Pancreas (tissue), 10 donors: ENCODE measurements around the gene PRDM5. TPM values are rescaled to one million over a fixed set of nuclear protein-coding genes. Genes with fewer than 3 reads are reported as not detected.

ENCODE experiments used
- ATAC-seq, 4 donors: fragments of 200-7000 bp; cut with Tn5 transposase; one replicate each; pipeline versions ENCODE4 v1.8.0 to v1.9.1; 2020; ENCODE audit warnings: mild to moderate bottlenecking in 4 of 4, moderate library complexity in 4 of 4
- DNase-seq, 6 donors: peaks; one replicate each; pipeline ENCODE4 v3.0.0-alpha.2; 2020
- FAIRE-seq: peaks from 2 replicates; lab custom pipeline; 2012; peaks lifted over from hg19 to GRCh38; lab: Jason Lieb, UNC
- H3K27ac ChIP-seq, 4 donors: fragments of 200-600 bp; sonication (generic); 1 replicate in 3 of 4; 2 replicates in 1 of 4; pipeline versions ENCODE4 v1.5.0 to v1.8.0; 2020
- H3K27me3 ChIP-seq, 4 donors: fragments of 200-600 bp; one replicate each; pipeline ENCODE4 v1.8.0; 2021
- H3K36me3 ChIP-seq, 3 donors: fragments of 200-600 bp; sonication (generic) in 1 of 3; one replicate each; pipeline versions ENCODE4 v1.5.0 to v1.8.0; 2020 to 2021
- H3K4me1 ChIP-seq, 3 donors: fragments of 200-600 bp; one replicate each; pipeline ENCODE4 v1.8.0; 2021
- H3K4me3 ChIP-seq, 4 donors: fragments of 200-600 bp; sonication (generic) in 2 of 4; one replicate each; pipeline versions ENCODE4 v1.5.0 to v1.8.0; 2020 to 2021
- H3K9me3 ChIP-seq, 4 donors: fragments of 200-600 bp; one replicate each; pipeline ENCODE4 v1.8.0; 2021
- CTCF ChIP-seq, 4 donors: fragments of 200-600 bp; sonication (generic) in 3 of 4; IDR thresholded peaks; one replicate each; pipeline versions ENCODE4 v1.5.0 to v1.8.0; 2021; ENCODE audit warnings: antibody characterized with exemption in 4 of 4
- WGBS, 2 donors: extraction: QIAGEN DNeasy Blood & Tissue Kit; methylation state at CpG; one replicate each; pipeline ENCODE4 v1.1.7; 2013; 5-methylcytosine and 5-hydroxymethylcytosine counted together
- intact Hi-C, 3 donors: fragments of 100-400 bp; cut with DNase I; formaldehyde crosslinking; loops; one replicate each; pipeline versions ENCODE4 v1.11.1 to v1.14.2; 2022
- polyA plus RNA-seq, 2 donors: library from polyadenylated mRNA; stranded (reverse); fragments of 200-250 nt; gene quantifications; one replicate each; pipeline ENCODE4 v1.2.3, GENCODE V29; 2013
- total RNA-seq, 6 donors: library from RNA; stranded (reverse); fragmentation: NEBNext Ultra II Directional in 4 of 6; extraction: Animal tissue kit (Norgen Biotek cat#: 25700) in 4 of 6; gene quantifications; one replicate each; pipeline versions ENCODE4 v1.2.1 to v1.2.4, GENCODE V29; 2021 to 2023
- donor health status: healthy with polysubstance abuse.
- donor health status: DM: no; HTN: no; CAD: no; lungs with moderate emphysema.
- donor health status: DM: no; HTN: no; CAD: no.
- donor health status: control.
- donor health status: control.
- donor health status: Bipolar disorder and iron deficiency.
- donor health status: DM: yes; HTN: yes; CAD: no.
- donor health status: DM: no; HTN: no; CAD: no.
- donor health status: DM: no; HTN: no; CAD: no.
- donor health status: DM: yes; HTN: yes; CAD: no.

PRDM5 gene
- total and polyA plus RNA-seq, 8 donors = 2.7 to 13.2 (median 9.5) TPM

- 69 to 73% methylated on average over 1 of the region's 1 CpG for WGBS, 2 donors
- no peaks in the 10 kb centered on the region for H3K27me3 ChIP-seq
- H3K4me3 ChIP-seq = no peak overlapping the region
- FAIRE-seq (no peak), ATAC-seq (no peak), DNase-seq (no peak)
- H3K9me3 ChIP-seq = no peaks in the 10 kb centered on the region
- no peaks in the 10 kb centered on the region for H3K36me3 ChIP-seq
- no peaks in the 10 kb centered on the region for H3K4me1 ChIP-seq
- intact Hi-C loops = no loop called here
- no peak overlapping the region for H3K27ac ChIP-seq
- no peak for TF ChIP-seq CTCF (IDR thresholded peaks at IDR 0.05)
Observed at GRCh38 chr4:120901731-120902130, 20.8 kb downstream of the PRDM5 start.

DNA sequence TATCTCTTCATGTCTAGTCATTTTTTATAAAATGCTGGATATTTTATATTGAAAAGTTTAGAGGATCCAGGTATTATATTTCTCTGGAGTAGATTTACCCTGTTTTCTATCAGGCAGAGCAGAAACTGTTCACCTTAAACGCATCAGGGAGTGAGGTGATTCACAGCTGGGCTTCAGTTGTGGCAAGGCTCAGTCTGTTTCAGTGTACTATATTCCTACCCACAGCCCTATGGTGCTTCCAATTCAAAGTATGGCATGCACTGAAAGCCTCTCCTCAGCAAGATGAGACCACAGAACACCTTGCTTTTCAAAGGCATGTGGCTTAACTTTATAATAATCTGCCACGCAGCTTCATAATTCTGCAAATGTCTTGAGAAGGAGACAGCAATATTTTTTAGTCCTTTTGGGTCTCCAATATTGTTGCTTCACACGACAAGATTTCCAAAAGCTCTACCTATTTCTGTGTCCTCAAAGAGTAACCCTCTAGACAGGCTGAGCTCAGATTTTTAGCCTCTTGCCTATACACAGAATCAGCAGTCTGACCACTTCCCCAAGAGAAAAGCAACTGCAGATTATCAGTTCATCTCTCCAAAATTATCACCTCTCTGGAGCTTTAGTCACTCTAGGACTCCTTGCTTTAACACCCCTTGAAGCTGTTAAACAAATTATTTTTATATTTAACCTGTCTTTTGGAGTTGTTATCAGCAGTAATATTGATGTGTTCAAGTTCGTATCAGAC, 24.4 kb downstream of the PRDM5 start:
- no peak for DNase-seq
- H3K27ac ChIP-seq = no peak overlapping the region
- ATAC-seq = no peak
- intact Hi-C loops = no loop called here
- 93 to 95% methylated on average over 4 of the region's 4 CpGs for WGBS, 2 donors
- H3K4me1 ChIP-seq = no peaks in the 10 kb centered on the region
- H3K9me3 ChIP-seq = no peaks in the 10 kb centered on the region
- no peaks in the 10 kb centered on the region for H3K36me3 ChIP-seq
- no peak overlapping the region for H3K4me3 ChIP-seq
- no peak for FAIRE-seq
- TF ChIP-seq CTCF (IDR thresholded peaks at IDR 0.05) = no peak
- H3K27me3 ChIP-seq = no peaks in the 10 kb centered on the region

- H3K27ac ChIP-seq = no peak overlapping the region
- no peaks in the 10 kb centered on the region for H3K27me3 ChIP-seq
- TF ChIP-seq CTCF (IDR thresholded peaks at IDR 0.05) = no peak
- intact Hi-C loops = no loop called here
- WGBS, 2 donors = 91 to 96% methylated on average over 2 of the region's 2 CpGs
- H3K4me3 ChIP-seq = no peak overlapping the region
- FAIRE-seq (no peak), ATAC-seq (no peak), DNase-seq (no peak)
- no peaks in the 10 kb centered on the region for H3K9me3 ChIP-seq
- H3K36me3 ChIP-seq = no peaks in the 10 kb centered on the region
- H3K4me1 ChIP-seq = no peaks in the 10 kb centered on the region
Observed at GRCh38 chr4:120895554-120895953, 27.0 kb downstream of the PRDM5 start.

DNA sequence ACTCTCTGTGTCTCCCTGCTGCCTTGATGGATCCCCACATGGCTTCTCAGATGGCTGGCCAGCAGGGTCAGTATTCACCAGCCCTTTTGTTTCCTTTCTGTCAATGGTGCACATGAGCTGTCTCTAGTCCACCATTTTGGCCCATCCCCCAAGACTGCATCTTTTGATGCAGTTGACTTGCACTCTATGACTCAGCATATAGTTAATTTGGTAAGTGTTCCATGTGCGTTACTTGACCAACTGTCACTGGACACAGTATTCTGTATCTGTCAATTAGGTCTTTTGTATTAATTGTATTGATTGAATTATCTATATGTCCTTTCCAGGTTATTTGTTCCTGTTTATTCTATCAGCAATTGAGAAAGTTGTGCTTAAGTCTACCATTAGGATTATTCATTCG, 29.2 kb downstream of the PRDM5 start:
- Histone ChIP-seq H3K4me1 (no peaks in the 10 kb centered on the region), H3K9me3 (no peaks in the 10 kb centered on the region), H3K4me3 (no peak overlapping the region), H3K27me3 (no peaks in the 10 kb centered on the region), H3K27ac (no peak overlapping the region), H3K36me3 (no peaks in the 10 kb centered on the region)
- TF ChIP-seq CTCF (IDR thresholded peaks at IDR 0.05) = no peak
- 98 to 99% methylated on average over 2 of the region's 2 CpGs for WGBS, 2 donors
- intact Hi-C loops = no loop called here
- no peak for FAIRE-seq
- ATAC-seq = no peak
- no peak for DNase-seq

DNA sequence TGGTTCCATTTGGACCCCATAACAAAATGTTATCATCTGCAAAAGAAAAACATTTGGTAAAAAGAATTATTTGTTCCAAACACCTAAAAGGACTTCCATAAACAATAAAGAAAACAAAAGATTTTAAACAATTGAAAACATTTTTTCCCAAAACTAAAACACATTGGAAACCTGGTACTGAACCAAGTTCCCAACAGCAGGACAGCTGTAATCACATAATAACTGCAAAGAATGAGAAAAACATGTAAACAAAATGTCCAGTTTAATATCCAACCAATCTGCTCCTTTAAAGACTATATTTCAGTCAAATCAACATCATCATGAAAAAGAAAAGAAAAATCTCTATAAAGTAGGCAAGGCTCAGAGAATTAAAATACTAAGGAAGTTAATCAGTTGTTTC, 36.3 kb downstream of the PRDM5 start:
- H3K4me1 ChIP-seq = no peaks in the 10 kb centered on the region
- intact Hi-C loops = no loop called here

More for the DNA sequence above, 36.3 kb downstream of the PRDM5 start:
- no peaks in the 10 kb centered on the region for H3K36me3 ChIP-seq
- H3K27me3 ChIP-seq = no peaks in the 10 kb centered on the region
- TF ChIP-seq CTCF (IDR thresholded peaks at IDR 0.05) = no peak
- no peak for ATAC-seq
- FAIRE-seq = peak; percentile 17
- no peaks in the 10 kb centered on the region for H3K9me3 ChIP-seq
- no peak for DNase-seq
- H3K4me3 ChIP-seq = no peak overlapping the region
- no peak overlapping the region for H3K27ac ChIP-seq
